ENCODE measurements around the gene WDR26.
"Not testable (repeated sequence)": the region's sequence is repeated elsewhere in the genome, so short reads cannot be mapped to it uniquely, and the experiment has no call there.

WDR26 gene

GRCh38 chr1:224434691-224435317 is at the start of gene WDR26:
Gene WDR26, minus strand, starts transcription at chr1:224434797.
- Histone ChIP-seq H3K9me3 (no peaks in the 10 kb centered on the region), H3K4me1 (peaks cover 0 to 36% (median 29%) of the 10 kb centered on the region in 4 donors)
- intact Hi-C loops (cut with DNase I; ENCODE audit: low total_unique reads), result loop anchor here (5.0 kb wide), 1 partner anchor 73 kb away; no protein-coding TSS in a partner anchor

DNA sequence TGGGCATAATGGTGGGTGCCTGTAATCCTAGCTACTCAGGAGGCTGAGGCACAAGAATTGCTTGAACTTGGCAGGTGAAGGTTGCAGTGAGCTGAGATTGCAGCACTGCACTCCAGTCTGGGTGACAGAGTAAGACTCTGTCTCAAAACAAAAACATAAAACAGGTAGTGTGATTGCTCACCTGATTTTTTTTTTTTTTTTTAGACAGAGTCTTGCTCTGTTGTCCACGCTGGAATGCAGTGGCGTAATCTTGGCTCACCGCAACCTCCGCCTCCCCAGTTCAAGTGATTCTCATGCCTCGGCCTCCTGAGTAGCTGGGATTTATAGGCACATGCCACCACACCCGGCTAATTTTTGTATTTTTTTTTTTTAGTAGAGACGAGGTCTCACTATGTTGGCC is 48.6 kb upstream of the WDR26 start:
- H3K9me3 ChIP-seq; intact Hi-C loops (cut with DNase I; ENCODE audit: low total_unique reads); H3K27me3 ChIP-seq; H3K36me3 ChIP-seq; H3K27ac ChIP-seq; H3K4me1 ChIP-seq; H3K4me3 ChIP-seq; DNase-seq: not testable (repeated sequence)

More at GRCh38 chr1:224434691-224435317, at the start of gene WDR26:
- Histone ChIP-seq H3K27ac (peak within 1 kb of the TSS; percentile 98 to 100), H3K36me3 (peaks cover 0 to under 1% (median 0%) of the 10 kb centered on the region in 3 donors), H3K4me3 (peak within 1 kb of the TSS; percentile 75 to 92), H3K27me3 (no peaks in the 10 kb centered on the region)
- DNase-seq, result peak; percentile 85 to 87
- TF ChIP-seq CTCF (IDR thresholded peaks at IDR 0.05), result no peak

DNA sequence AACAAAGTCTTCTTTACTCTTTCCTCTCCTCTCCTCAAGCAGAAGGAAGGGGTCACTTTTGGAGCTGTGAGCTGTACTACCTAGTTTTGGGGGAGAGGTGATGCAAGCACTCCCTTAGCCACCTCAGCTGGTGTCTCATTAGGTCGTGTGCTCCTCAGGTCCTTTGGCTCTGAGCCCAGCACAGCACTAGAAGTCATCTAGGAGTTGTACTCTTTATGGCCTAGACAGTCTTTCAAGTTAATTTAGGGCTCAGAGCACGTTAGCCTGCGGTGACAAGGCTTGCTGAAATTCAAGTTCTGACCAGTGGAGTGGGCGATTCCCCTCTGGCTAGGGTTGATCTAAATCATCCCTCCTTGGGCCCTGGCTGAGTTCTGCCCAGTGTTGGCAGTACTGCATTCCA is 48.0 kb upstream of the WDR26 start:
- Histone ChIP-seq H3K4me3 (no peak overlapping the region), H3K4me1 (no peaks in the 10 kb centered on the region), H3K27ac (no peak overlapping the region), H3K27me3 (no peaks in the 10 kb centered on the region), H3K9me3 (peaks cover 0 to 2% (median 0%) of the 10 kb centered on the region in 3 donors), H3K36me3 (no peaks in the 10 kb centered on the region)
- TF ChIP-seq CTCF (IDR thresholded peaks at IDR 0.05), result no peak
- no peak for DNase-seq
- intact Hi-C loops (cut with DNase I; ENCODE audit: low total_unique reads), result no loop called here

- DNase-seq, result no peak
- no peak overlapping the region for H3K4me3 ChIP-seq
- intact Hi-C loops (cut with DNase I; ENCODE audit: low total_unique reads), result no loop called here
Observed at GRCh38 chr1:224481601-224482000, 47.0 kb upstream of the WDR26 start.

GRCh38 chr1:224480888-224481459 is 46.4 kb upstream of the WDR26 start:
- H3K36me3 ChIP-seq; DNase-seq; H3K27me3 ChIP-seq; intact Hi-C loops (cut with DNase I; ENCODE audit: low total_unique reads); H3K9me3 ChIP-seq; H3K4me3 ChIP-seq; H3K4me1 ChIP-seq; H3K27ac ChIP-seq: not testable (repeated sequence)

More at GRCh38 chr1:224481601-224482000, 47.0 kb upstream of the WDR26 start:
- H3K4me1 ChIP-seq, result no peaks in the 10 kb centered on the region
- H3K27ac ChIP-seq, result no peak overlapping the region
- peaks cover 2 to 3% (median 2%) of the 10 kb centered on the region in 3 donors for H3K9me3 ChIP-seq
- no peak for TF ChIP-seq CTCF (IDR thresholded peaks at IDR 0.05)
- H3K27me3 ChIP-seq, result no peaks in the 10 kb centered on the region
- no peaks in the 10 kb centered on the region for H3K36me3 ChIP-seq

- H3K27me3 ChIP-seq; H3K27ac ChIP-seq; H3K4me1 ChIP-seq; H3K9me3 ChIP-seq; intact Hi-C loops (cut with DNase I; ENCODE audit: low total_unique reads); DNase-seq; H3K36me3 ChIP-seq; H3K4me3 ChIP-seq: not testable (repeated sequence)
Observed at GRCh38 chr1:224480200-224480599, 45.6 kb upstream of the WDR26 start.

DNA sequence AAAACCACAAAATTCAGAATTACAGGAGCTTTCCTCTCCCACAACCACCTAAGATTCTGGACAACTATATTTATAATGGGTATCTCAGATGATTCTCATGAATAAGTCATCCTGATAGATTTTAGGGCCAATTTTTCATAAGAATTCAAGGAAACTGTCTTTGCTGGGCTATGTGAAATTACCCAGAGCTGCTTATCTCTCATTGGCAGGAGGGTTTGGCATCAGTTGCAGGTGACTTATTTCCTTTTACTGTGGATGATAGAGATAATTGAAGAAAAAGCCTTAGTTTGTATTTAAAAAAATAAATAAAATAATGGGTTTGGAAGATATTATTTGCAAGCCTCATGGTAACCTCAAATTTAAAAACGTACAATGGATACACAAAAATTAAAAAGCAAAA is 38.2 kb upstream of the WDR26 start:
- Histone ChIP-seq H3K36me3 (no peaks in the 10 kb centered on the region), H3K27ac (no peak overlapping the region), H3K9me3 (peaks cover 0 to 5% (median 3%) of the 10 kb centered on the region in 3 donors), H3K4me1 (no peaks in the 10 kb centered on the region), H3K27me3 (no peaks in the 10 kb centered on the region), H3K4me3 (no peak overlapping the region)
- no peak for DNase-seq
- no peak for TF ChIP-seq CTCF (IDR thresholded peaks at IDR 0.05)
- intact Hi-C loops (cut with DNase I; ENCODE audit: low total_unique reads), result no loop called here
